Hematopoietic multipotent progenitor cell treated with erythropoietin and hydrocortisone succinate and interleukin-3 and kit ligand, for 15 days (in vitro differentiated cells): ENCODE measurements around the gene VPS26B.
A peak's percentile ranks its signal among the peaks of the same experiment; 100 is the strongest.
"Not testable (repeated sequence)": the region's sequence is repeated elsewhere in the genome, so short reads cannot be mapped to it uniquely, and the experiment has no call there.

Experiments used
- DNase-seq: peaks from one replicate; pipeline ENCODE4 v3.0.0-alpha.2; 2015; ENCODE audit warnings: low spot score

Gene VPS26B

GRCh38 chr11:134223836-134224709, at the start of gene VPS26B, which contains the start of gene NCAPD3:
VPS26B (plus strand) TSS chr11:134224671; CDS start chr11:134225123, 452 bp downstream.
NCAPD3 (minus strand) TSS chr11:134223967; CDS start chr11:134223926, 41 bp downstream.
- peak; percentile 96 for DNase-seq

GRCh38 chr11:134176284-134176683, 48.2 kb upstream of the VPS26B start:
- DNase-seq = no peak

GRCh38 chr11:134178032-134178674, 46.3 kb upstream of the VPS26B start:
- no peak for DNase-seq

GRCh38 chr11:134181707-134182106, 42.8 kb upstream of the VPS26B start:
- no peak for DNase-seq

GRCh38 chr11:134188092-134188491, 36.4 kb upstream of the VPS26B start:
- not testable (repeated sequence) for DNase-seq

GRCh38 chr11:134196756-134197155, 27.7 kb upstream of the VPS26B start:
- DNase-seq = no peak

- no peak for DNase-seq
These were observed 24.9 kb upstream of the VPS26B start for GRCh38 chr11:134199531-134199930.

GRCh38 chr11:134200688-134201087, 23.8 kb upstream of the VPS26B start:
- no peak for DNase-seq

- DNase-seq = no peak
These were observed 21.8 kb upstream of the VPS26B start for GRCh38 chr11:134202661-134203060.

GRCh38 chr11:134205729-134206128, 18.7 kb upstream of the VPS26B start:
- no peak for DNase-seq

GRCh38 chr11:134206185-134206584, 18.3 kb upstream of the VPS26B start:
- DNase-seq = no peak

- DNase-seq = peak; percentile 54
These were observed 16.8 kb upstream of the VPS26B start for GRCh38 chr11:134207538-134208239.

GRCh38 chr11:134215836-134216235, 8.6 kb upstream of the VPS26B start:
- DNase-seq = no peak

- no peak for DNase-seq
These were observed 7.7 kb upstream of the VPS26B start for GRCh38 chr11:134216816-134217215.

GRCh38 chr11:134223121-134223520, 1.4 kb upstream of the VPS26B start:
- DNase-seq = peak; percentile 19

GRCh38 chr11:134224710-134225664, 516 bp downstream of the VPS26B start:
- DNase-seq = peak; percentile 82

GRCh38 chr11:134226806-134227325, 2.4 kb downstream of the VPS26B start:
- DNase-seq = no peak

- DNase-seq = no peak
These were observed 4.2 kb downstream of the VPS26B start for GRCh38 chr11:134228625-134229024.

- DNase-seq = no peak
These were observed 4.8 kb downstream of the VPS26B start for GRCh38 chr11:134229126-134229790.

GRCh38 chr11:134230339-134230738, 5.9 kb downstream of the VPS26B start:
- DNase-seq = no peak
